WTC11 (cell line): Measurements from ENCODE around the gene TFG. TPM values are rescaled to one million over a fixed set of nuclear protein-coding genes. Genes with fewer than 3 reads are reported as not detected.

Experiments
- ATAC-seq: fragments of 200-7000 bp; cut with Tn5 transposase; 2 replicates; pipeline ENCODE4 v1.10.0; 2021; ENCODE audit warnings: mild to moderate bottlenecking, moderate library complexity
- CTCF ChIA-PET: fragments of 300-600 bp; sonication (Branson Sonifier 250); formaldehyde crosslinking; loops from one replicate; lab custom pipeline; 2021; ENCODE audit warnings: antibody characterized with exemption; lab: Charles Lee
- POLR2A ChIA-PET: fragments of 350-600 bp; sonication (Branson Sonifier 250); formaldehyde crosslinking; loops from one replicate; lab custom pipeline; 2021; ENCODE audit warnings: antibody characterized with exemption; lab: Charles Lee
- DNase-seq: peaks from one replicate; pipeline ENCODE4 v3.0.0; 2021; ENCODE audit warnings: low spot score
- H3K27ac Mint-ChIP-seq: 2 replicates; pipeline ENCODE4 v1.8.0; 2021; ENCODE audit warnings: mixed read lengths
- H3K27me3 Mint-ChIP-seq: 2 replicates; pipeline ENCODE4 v1.8.0; 2021; ENCODE audit warnings: low read depth, mild to moderate bottlenecking, moderate library complexity, mixed read lengths
- H3K36me3 Mint-ChIP-seq: 2 replicates; pipeline ENCODE4 v1.8.0; 2021; ENCODE audit warnings: mixed read lengths
- H3K4me1 Mint-ChIP-seq: 2 replicates; pipeline ENCODE4 v1.8.0; 2022; ENCODE audit warnings: mixed read lengths
- H3K4me3 Mint-ChIP-seq: 2 replicates; pipeline ENCODE4 v1.8.0; 2021; ENCODE audit warnings: mild to moderate bottlenecking, moderate library complexity, mixed read lengths
- H3K9me3 Mint-ChIP-seq: 2 replicates; pipeline ENCODE4 v1.8.0; 2021; ENCODE audit warnings: mixed read lengths
- AFF4 ChIP-seq: sonication (generic); formaldehyde crosslinking; IDR thresholded peaks from 2 replicates; pipeline ENCODE4 v1.8.1; 2023; ENCODE audit warnings: mild to moderate bottlenecking, missing genetic modification reagents, borderline replicate concordance
- ATF6 ChIP-seq: sonication (generic); formaldehyde crosslinking; IDR thresholded peaks from 2 replicates; pipeline ENCODE4 v1.8.1; 2023; ENCODE audit warnings: mild to moderate bottlenecking, missing genetic modification reagents
- CREM ChIP-seq: sonication (generic); formaldehyde crosslinking; IDR thresholded peaks from 2 replicates; pipeline ENCODE4 v1.8.1; 2022; ENCODE audit warnings: mild to moderate bottlenecking, missing genetic modification reagents, moderate library complexity
- ETV6 ChIP-seq: sonication (generic); formaldehyde crosslinking; IDR thresholded peaks from 2 replicates; pipeline ENCODE4 v1.8.1; 2022; ENCODE audit warnings: mild to moderate bottlenecking, missing genetic modification reagents
- MAX ChIP-seq: sonication (generic); formaldehyde crosslinking; IDR thresholded peaks from 2 replicates; pipeline ENCODE4 v1.8.0; 2022; ENCODE audit warnings: mild to moderate bottlenecking, missing genetic modification reagents
- OVOL2 ChIP-seq: fragments of 250-450 bp; sonication (Bioruptor Pico); IDR thresholded peaks from 2 replicates; pipeline ENCODE4 v1.9.0; 2021; ENCODE audit warnings: mild to moderate bottlenecking, borderline replicate concordance
- RORB ChIP-seq: fragments of 250-450 bp; sonication (Bioruptor Pico); IDR thresholded peaks from 2 replicates; pipeline ENCODE4 v1.9.0; 2021; ENCODE audit warnings: mild to moderate bottlenecking
- TCF7 ChIP-seq: sonication (generic); formaldehyde crosslinking; IDR thresholded peaks from 2 replicates; pipeline ENCODE4 v1.8.0; 2022; ENCODE audit warnings: mild to moderate bottlenecking, low read depth, missing genetic modification reagents, moderate library complexity
- TEAD1 ChIP-seq: sonication (generic); formaldehyde crosslinking; IDR thresholded peaks from 2 replicates; pipeline ENCODE4 v1.8.0; 2022; ENCODE audit warnings: mild to moderate bottlenecking, missing genetic modification reagents
- ZBTB43 ChIP-seq: sonication (generic); formaldehyde crosslinking; IDR thresholded peaks from 2 replicates; pipeline ENCODE4 v1.8.1; 2023; ENCODE audit warnings: mild to moderate bottlenecking, missing genetic modification reagents
- ZNF281 ChIP-seq: sonication (generic); formaldehyde crosslinking; IDR thresholded peaks from 2 replicates; pipeline ENCODE4 v1.8.0; 2023; ENCODE audit warnings: mild to moderate bottlenecking, missing genetic modification reagents
- total RNA-seq: library from RNA; stranded (reverse); gene quantifications from 3 replicates; pipeline ENCODE4 v1.2.3, GENCODE V29; 2021
- TF ChIP-seq, protein P1 (sequence below): sonication (generic); formaldehyde crosslinking; IDR thresholded peaks from 2 replicates; pipeline ENCODE4 v1.8.0; 2022; ENCODE audit warnings: missing genetic modification reagents
- TF ChIP-seq, protein P2 (sequence below): fragments of 250-450 bp; sonication (Bioruptor Pico); IDR thresholded peaks from 2 replicates; pipeline ENCODE4 v1.8.0; 2021; ENCODE audit warnings: mild to moderate bottlenecking
- TF ChIP-seq, protein P3 (sequence below): fragments of 200-600 bp; IDR thresholded peaks from 2 replicates; pipeline ENCODE4 v1.8.0; 2022; ENCODE audit warnings: antibody characterized with exemption
- TF ChIP-seq, protein P4 (sequence below): fragments of 250-450 bp; sonication (Bioruptor Pico); IDR thresholded peaks from 2 replicates; pipeline ENCODE4 v2.1.2; 2022; ENCODE audit warnings: mild to moderate bottlenecking, moderate library complexity

Gene TFG
- total RNA-seq, 1 experiment from 2014 or later: 64.9 TPM

DNA sequence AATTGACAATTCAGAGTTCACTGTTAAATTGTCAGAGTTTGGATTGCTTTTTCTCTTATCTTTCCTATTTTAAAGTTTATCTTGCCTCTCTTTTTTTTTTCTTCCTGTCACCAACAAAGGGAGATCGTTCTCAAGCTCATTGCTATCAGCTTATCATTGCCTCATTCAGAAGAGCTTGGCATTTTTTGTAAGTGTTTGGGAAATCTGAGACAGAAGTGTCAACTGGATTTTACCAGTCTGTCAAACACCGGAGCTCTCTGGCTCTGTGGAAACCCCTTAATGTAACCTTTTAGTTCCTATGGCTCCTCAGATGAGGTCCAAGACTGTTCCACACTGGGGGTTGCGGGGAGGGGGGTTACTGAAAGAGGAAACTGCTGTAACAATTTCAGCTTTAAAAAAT, 10.6 kb upstream of the TFG start (continued):
- TF ChIP-seq, protein P1, sequence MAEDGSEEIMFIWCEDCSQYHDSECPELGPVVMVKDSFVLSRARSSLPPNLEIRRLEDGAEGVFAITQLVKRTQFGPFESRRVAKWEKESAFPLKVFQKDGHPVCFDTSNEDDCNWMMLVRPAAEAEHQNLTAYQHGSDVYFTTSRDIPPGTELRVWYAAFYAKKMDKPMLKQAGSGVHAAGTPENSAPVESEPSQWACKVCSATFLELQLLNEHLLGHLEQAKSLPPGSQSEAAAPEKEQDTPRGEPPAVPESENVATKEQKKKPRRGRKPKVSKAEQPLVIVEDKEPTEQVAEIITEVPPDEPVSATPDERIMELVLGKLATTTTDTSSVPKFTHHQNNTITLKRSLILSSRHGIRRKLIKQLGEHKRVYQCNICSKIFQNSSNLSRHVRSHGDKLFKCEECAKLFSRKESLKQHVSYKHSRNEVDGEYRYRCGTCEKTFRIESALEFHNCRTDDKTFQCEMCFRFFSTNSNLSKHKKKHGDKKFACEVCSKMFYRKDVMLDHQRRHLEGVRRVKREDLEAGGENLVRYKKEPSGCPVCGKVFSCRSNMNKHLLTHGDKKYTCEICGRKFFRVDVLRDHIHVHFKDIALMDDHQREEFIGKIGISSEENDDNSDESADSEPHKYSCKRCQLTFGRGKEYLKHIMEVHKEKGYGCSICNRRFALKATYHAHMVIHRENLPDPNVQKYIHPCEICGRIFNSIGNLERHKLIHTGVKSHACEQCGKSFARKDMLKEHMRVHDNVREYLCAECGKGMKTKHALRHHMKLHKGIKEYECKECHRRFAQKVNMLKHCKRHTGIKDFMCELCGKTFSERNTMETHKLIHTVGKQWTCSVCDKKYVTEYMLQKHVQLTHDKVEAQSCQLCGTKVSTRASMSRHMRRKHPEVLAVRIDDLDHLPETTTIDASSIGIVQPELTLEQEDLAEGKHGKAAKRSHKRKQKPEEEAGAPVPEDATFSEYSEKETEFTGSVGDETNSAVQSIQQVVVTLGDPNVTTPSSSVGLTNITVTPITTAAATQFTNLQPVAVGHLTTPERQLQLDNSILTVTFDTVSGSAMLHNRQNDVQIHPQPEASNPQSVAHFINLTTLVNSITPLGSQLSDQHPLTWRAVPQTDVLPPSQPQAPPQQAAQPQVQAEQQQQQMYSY (CRISPR knock-in tag): no peak
- TF ChIP-seq OVOL2 (no peak), RORB (CRISPR knock-in tag) (no peak), ZNF281 (no peak), TCF7 (CRISPR knock-in tag) (no peak), ETV6 (CRISPR knock-in tag) (no peak), MAX (CRISPR knock-in tag) (no peak), ATF6 (CRISPR knock-in tag) (no peak)
- TF ChIP-seq, protein P2, sequence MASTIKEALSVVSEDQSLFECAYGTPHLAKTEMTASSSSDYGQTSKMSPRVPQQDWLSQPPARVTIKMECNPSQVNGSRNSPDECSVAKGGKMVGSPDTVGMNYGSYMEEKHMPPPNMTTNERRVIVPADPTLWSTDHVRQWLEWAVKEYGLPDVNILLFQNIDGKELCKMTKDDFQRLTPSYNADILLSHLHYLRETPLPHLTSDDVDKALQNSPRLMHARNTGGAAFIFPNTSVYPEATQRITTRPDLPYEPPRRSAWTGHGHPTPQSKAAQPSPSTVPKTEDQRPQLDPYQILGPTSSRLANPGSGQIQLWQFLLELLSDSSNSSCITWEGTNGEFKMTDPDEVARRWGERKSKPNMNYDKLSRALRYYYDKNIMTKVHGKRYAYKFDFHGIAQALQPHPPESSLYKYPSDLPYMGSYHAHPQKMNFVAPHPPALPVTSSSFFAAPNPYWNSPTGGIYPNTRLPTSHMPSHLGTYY (CRISPR knock-in tag): no peak
- TF ChIP-seq, all 79 proteins: peak for 0

DNA sequence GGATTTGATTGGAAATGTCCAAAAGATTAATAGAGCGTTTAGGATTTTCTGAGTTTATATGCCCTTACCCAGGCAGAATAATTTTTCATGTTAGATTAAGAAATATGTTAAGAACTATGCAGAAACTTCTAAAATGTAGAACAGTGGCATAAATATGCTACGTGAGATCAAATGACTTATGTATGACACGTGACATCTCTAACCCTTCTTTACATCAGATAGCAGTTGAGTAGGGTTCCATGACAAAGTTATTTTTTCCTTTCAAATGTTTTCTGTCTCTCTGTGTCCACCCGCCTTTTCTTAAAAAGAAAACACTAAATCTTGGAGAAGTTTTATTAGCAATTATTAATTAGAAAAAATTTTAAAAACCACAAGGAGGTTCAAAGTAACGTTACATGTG, 8.6 kb upstream of the TFG start:
- no peaks in the 10 kb centered on the region for H3K36me3 Mint-ChIP-seq
- peaks cover 33% of the 10 kb centered on the region for H3K27me3 Mint-ChIP-seq
- ChIA-PET POLR2A (no interaction called here), CTCF (no interaction called here)
- no peak overlapping the region for H3K27ac Mint-ChIP-seq
- no peak overlapping the region for H3K4me3 Mint-ChIP-seq
- no peaks in the 10 kb centered on the region for H3K9me3 Mint-ChIP-seq
- ATAC-seq (no peak), DNase-seq (no peak)
- no peaks in the 10 kb centered on the region for H3K4me1 Mint-ChIP-seq
- TF ChIP-seq, protein P3, sequence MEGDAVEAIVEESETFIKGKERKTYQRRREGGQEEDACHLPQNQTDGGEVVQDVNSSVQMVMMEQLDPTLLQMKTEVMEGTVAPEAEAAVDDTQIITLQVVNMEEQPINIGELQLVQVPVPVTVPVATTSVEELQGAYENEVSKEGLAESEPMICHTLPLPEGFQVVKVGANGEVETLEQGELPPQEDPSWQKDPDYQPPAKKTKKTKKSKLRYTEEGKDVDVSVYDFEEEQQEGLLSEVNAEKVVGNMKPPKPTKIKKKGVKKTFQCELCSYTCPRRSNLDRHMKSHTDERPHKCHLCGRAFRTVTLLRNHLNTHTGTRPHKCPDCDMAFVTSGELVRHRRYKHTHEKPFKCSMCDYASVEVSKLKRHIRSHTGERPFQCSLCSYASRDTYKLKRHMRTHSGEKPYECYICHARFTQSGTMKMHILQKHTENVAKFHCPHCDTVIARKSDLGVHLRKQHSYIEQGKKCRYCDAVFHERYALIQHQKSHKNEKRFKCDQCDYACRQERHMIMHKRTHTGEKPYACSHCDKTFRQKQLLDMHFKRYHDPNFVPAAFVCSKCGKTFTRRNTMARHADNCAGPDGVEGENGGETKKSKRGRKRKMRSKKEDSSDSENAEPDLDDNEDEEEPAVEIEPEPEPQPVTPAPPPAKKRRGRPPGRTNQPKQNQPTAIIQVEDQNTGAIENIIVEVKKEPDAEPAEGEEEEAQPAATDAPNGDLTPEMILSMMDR: no peak
- TF ChIP-seq, protein P4, sequence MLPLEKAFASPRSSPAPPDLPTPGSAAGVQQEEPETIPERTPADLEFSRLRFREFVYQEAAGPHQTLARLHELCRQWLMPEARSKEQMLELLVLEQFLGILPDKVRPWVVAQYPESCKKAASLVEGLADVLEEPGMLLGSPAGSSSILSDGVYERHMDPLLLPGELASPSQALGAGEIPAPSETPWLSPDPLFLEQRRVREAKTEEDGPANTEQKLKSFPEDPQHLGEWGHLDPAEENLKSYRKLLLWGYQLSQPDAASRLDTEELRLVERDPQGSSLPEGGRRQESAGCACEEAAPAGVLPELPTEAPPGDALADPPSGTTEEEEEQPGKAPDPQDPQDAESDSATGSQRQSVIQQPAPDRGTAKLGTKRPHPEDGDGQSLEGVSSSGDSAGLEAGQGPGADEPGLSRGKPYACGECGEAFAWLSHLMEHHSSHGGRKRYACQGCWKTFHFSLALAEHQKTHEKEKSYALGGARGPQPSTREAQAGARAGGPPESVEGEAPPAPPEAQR (CRISPR knock-in tag): no peak
- TF ChIP-seq ZBTB43 (CRISPR knock-in tag) (no peak), AFF4 (CRISPR knock-in tag) (no peak), CREM (no peak), TEAD1 (CRISPR knock-in tag) (no peak)
- TF ChIP-seq, protein P2 (CRISPR knock-in tag): no peak
